ENCODE data around the gene UTS2.

GRCh38 chr1:7857985-7858384, 5.1 kb upstream of the UTS2 start:
- no peak for TF ChIP-seq POLR2AphosphoS5 (IDR thresholded peaks at IDR 0.05; ENCODE audit: low read depth, low read length)
- TF ChIP-seq POLR2A (IDR thresholded peaks at IDR 0.05; ENCODE audit: low read depth, low read length): no peak
